HUDEP-2 (cell line): Measurements from ENCODE around the gene FGF11.

Experiments used
- DNase-seq, 76 experiments: peaks; one replicate each; lab custom pipeline; 2025; ENCODE audit not compliant: unreplicated experiment in 76 of 76; lab: John Stamatoyannopoulos, UW

The FGF11 gene

DNA sequence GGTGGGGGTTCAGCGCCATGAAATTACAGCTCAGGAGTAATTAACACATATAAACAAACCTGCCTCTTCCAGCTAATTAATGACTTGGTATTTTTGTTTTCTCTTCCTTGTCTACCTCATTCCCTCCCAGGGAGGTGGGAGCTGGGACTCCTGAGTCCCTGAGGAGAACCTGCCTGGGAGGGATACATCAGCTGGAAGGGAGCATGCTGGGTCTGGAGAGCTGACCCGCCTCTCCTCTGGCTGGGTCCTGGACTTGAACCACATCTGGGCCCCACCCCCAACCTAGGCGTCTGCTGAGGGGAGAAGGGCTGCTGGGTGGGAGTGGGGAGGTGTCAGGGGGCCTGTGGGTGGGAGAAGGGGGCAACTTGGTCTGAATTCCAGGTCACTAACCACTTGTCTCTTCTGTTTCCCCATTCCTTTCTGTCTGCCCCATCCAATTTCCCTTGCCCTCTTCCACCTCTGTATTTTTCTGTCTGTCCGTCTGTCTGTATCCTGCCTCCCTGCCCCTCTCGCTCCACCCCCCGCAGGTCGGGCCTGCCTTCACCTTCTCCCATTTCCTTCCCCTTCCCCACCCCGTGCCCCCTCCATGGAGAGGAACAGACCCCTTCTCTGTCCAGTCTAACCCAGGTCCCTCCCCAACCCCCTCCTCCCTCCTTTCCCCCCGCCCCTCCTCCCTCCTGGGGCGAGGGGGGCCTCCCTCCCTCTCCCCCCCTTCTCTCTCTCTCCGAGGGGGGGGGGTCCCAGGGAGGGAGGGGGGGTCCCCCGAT lies 31.6 kb upstream of the FGF11 start, which contains the start of gene NLGN2:
NLGN2 (plus strand) TSS at position 361 of the 767 bp plus-strand sequence. CDS start 411 bp downstream, outside the sequence.
- no peak for DNase-seq

DNA sequence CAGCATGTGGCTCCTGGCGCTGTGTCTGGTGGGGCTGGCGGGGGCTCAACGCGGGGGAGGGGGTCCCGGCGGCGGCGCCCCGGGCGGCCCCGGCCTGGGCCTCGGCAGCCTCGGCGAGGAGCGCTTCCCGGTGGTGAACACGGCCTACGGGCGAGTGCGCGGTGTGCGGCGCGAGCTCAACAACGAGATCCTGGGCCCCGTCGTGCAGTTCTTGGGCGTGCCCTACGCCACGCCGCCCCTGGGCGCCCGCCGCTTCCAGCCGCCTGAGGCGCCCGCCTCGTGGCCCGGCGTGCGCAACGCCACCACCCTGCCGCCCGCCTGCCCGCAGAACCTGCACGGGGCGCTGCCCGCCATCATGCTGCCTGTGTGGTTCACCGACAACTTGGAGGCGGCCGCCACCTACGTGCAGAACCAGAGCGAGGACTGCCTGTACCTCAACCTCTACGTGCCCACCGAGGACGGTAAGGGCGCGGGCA lies 31.0 kb upstream of the FGF11 start:
- DNase-seq: peak in 4 of 76 experiments; percentile 9 to 17 (median 13)

DNA sequence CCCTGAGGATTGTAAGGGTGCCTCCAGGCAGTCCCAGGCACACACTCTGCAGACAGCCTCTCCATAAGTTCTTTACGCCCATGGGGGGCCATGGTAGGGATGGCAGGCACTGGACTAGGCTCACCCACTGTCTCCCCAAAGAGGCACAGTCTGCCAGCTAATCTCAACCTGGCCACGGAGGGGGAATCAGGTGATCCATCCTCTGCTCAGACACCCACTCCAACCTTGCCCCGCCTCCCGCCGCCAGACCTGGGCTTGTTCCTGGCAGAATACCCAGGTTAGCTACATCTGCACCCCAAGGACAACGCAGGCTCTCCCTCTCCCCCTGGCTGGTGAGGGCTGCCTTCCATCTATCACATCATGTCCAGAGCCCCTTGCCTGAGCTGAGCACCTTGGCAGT lies 30.4 kb upstream of the FGF11 start:
- DNase-seq: no peak

DNA sequence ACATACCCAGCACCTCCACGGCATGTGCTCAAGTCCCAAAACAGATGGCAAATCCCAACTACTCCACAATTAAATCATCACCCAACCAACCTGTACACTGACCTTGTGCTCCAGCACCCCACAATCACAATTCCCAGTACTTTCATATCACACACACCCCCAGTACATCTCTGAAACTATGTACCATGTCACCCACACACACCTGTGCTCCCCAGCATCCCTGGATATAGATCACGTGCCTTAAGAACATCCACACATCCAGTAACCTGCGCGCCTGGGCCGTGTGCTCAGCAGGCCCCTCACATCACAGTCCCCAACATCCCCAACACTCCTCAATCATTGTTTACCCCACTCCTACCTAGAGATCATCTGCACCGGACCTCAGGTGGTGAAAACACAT lies 29.6 kb upstream of the FGF11 start:
- DNase-seq: no peak

DNA sequence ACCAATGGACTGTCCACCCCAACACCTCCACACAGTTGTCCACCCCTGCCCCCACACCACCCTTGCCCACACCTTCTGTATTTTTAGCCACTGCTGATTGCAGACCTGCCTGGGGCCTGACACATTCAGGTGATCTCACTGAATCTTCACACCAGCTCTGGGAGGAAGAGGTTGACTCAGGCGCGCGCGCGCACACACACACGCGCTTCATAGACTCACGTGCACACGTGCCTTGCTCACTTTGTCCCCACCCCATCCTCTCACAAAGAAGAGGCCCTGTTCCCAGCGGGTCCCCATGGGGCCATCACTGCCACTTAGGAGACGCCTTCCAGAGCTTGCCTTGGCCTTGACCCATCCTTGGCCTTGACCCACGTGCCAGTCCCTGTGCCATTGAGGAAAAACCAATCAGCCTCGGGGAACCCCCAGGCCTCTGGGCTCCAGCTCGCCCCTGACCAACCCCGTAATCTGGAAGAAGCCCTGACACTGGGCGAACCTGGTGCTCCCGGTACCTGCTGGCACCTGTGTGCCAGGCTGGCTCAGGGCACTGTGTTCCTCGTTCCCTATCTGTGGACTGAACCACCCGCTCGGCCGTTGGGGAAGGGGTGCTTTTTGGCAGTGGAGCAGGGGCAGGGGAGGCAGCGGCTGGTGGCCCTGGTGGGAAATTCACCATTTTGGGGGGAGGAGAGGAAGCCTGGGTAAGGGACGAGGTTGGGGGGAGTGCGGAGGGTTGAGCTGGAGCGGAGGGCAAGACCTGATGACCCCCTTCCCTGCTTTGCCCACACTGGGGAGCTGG lies 28.5 kb upstream of the FGF11 start:
- DNase-seq: no peak

DNA sequence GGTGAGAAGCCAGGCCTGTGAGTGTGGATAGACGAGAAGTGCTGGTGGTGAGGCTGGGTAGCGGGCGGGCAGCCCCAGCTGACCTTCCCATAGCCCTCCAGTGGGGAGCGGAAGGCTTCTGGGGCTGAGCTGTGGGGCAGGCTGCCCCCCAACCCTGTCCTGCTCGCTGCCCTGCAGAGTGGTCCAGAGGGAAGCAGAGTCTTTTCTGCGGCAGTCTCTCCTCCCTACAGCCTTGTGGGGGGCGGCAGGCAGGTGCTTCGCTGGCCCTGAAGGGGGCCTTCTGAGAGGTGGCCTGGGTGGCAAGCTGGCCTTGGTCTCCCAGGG lies 27.9 kb upstream of the FGF11 start:
- no peak for DNase-seq

DNA sequence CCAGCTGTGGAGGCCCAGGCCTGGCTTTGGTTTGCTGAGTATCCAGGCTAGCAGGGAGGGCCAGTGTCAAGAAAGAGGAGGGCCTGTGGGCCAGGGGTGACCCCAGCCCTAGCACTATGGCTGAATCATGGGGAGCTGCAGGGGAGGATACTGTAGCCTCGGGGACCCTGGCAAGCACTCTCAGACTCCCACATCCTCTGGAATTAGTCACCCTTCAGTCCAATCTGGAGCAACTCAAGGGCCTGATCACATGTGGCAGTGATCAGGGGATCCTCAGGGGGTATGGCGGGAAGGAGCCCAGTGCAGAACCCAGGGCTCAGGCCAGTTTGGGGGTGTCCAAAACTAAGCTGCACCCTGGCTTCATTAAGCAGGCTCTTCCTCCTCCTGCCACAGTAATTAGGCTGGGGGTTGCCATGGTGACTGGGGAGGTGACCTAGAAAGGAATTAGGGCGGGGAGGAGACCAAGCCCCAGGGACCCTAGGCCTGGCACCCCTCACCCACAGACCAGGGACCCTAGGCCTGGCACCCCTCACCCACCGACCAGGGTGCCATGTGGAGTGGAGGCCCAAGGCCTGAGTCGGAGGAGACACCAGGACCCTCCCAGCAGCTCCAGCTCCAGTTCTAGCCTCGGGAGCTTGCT lies 25.8 kb upstream of the FGF11 start:
- DNase-seq: no peak

DNA sequence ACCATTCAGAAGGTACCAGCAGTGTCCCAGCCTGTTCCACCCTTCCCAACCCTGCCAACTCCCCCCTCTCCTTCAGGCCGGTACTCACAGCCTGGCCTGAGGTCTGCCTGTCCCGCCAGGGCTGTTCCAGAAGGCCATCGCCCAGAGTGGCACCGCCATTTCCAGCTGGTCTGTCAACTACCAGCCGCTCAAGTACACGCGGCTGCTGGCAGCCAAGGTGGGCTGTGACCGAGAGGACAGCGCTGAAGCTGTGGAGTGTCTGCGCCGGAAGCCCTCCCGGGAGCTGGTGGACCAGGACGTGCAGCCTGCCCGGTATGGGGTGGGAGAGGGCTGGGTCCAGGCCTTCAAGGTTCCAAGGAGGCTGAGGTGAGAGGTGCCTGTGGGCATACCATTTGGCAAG lies 24.5 kb upstream of the FGF11 start:
- no peak for DNase-seq

DNA sequence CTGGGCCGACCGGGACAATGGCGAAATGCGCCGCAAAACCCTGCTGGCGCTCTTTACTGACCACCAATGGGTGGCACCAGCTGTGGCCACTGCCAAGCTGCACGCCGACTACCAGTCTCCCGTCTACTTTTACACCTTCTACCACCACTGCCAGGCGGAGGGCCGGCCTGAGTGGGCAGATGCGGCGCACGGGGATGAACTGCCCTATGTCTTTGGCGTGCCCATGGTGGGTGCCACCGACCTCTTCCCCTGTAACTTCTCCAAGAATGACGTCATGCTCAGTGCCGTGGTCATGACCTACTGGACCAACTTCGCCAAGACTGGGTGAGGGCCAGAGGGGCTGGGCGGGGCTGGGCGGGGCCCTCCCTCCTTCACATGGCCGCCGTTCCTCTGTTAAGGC lies 23.5 kb upstream of the FGF11 start:
- DNase-seq: no peak

DNA sequence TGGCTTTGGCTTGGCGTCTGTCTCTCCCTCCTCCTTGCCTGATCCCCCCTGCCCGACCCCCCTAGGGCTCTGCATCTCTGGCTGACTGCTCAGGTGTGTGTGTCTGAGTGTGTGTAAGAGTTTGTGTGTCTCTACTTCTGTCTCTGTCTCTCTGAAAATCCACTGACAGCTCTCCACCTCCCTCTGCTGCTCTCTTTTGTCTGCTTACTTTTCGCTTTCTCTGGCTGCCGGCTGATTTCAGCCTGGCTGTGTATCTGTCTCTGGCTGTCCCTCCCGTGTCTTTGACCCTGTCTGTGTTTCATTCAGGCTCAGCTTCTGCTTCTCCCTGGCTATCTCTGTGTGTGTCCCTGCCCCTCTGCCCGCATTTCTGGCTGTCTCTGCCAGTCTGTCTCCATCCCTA lies 23.0 kb upstream of the FGF11 start:
- peak in 2 of 76 experiments; percentile 2 to 5 for DNase-seq

DNA sequence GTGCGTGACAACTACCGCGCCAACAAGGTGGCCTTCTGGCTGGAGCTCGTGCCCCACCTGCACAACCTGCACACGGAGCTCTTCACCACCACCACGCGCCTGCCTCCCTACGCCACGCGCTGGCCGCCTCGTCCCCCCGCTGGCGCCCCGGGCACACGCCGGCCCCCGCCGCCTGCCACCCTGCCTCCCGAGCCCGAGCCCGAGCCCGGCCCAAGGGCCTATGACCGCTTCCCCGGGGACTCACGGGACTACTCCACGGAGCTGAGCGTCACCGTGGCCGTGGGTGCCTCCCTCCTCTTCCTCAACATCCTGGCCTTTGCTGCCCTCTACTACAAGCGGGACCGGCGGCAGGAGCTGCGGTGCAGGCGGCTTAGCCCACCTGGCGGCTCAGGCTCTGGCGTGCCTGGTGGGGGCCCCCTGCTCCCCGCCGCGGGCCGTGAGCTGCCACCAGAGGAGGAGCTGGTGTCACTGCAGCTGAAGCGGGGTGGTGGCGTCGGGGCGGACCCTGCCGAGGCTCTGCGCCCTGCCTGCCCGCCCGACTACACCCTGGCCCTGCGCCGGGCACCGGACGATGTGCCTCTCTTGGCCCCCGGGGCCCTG lies 22.2 kb upstream of the FGF11 start:
- DNase-seq: no peak

DNA sequence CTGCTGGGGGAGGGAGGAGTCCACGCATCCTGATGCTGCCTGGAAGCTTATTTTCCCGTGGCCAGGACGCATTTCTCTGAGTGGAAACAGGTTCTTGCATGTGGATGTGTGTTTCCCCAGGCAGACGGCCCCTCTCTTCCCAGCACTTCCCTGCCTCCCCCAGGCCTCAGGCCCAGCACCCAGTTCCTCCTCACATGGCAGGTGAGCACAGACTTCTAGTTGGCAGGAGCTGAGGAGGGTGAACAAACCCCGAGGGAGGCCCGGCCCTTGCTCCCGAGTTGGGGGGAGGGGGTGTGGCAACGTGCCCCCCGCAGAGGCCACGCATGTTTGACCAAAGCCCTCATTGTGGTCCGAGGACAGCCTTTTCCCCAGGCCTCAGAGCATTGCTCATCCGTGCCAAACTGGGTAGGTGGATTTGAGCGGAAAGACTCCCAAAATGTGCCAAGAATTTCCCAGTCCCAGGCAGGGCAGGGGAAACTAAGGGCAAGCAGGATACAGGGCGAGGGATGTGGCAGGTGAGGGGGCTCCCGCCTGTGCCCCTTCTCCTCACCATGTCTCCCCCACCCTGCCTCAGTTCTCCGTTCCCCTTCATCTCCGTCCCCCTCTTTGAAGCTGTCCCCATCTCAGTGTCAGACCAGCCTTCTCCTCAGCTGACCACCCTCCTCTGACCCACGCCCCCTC lies 20.7 kb upstream of the FGF11 start:
- no peak for DNase-seq

DNA sequence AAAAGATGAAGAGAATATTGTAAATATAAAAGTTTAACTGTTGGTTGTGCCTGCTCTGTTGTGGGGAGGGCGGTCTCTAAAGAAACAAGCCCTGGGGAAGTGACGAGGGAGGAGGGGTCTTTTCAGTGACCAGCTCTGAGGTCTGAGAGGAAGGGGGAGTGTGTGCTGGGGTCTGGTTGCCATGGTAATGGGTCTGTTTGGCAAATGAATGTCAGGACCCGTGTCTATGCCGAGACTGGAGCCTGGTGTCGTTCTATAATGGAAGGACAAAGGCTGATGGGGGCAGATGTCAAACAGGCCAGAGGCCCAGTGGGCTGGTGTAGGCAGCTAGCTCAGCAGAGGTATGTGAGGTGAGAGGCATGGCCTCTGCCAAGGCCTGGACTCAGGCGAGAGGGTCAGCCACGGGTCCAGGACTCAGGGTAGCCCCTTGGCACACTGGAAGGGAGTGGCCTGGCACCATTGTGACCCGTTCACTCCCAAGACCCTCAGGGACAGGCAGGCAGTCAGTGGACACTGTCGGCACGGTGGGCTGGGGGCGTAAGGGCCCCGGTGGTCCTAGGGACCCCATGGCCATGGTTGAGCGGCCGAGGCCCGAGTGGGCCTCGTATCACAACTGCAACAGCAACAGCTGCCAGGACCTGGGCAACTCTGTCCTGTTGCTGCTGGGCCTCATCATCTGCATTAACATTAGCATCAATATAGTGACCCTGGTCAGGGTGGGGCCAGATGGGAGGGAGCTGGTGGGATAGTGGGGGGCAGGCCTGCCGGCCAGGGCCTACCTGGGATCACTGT lies 19.3 kb upstream of the FGF11 start, which contains the start of gene SPEM1:
SPEM1 (plus strand) TSS at position 506 of the 792 bp plus-strand sequence; CDS start at position 567, 61 bp downstream.
- no peak for DNase-seq

DNA sequence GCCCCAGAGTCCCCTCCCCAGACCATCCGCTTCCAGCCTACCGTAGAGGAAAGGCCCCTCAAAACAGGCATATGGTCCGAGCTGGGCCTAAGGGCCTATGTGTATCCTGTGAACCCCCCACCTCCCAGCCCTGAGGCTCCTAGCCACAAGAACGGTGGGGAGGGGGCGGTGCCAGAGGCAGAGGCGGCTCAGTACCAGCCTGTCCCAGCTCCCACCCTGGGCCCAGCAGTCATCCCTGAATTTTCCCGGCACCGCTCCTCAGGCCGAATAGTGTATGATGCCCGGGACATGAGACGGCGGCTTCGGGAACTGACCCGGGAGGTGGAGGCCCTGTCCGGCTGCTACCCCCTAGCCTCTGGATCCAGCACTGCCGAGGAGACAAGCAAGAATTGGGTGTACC lies 18.1 kb upstream of the FGF11 start:
- DNase-seq: no peak

DNA sequence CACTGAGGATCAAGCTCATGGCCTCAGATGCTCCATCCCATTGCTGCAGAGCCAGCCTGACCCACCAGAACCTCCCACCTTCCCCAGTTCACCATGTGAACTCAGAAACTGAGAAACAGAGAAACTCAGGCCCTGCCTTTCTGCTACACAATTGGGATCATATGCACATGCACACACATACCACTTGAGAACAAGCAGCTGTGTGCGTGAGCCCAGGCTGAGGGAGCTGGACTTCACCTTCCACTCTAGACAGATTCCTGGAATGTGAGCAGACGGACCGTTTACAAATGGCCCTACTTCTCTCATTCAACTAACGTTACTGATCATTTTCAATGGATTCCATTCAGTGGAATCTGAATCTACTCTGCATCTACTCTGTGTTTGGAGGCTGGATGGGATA lies 15.6 kb upstream of the FGF11 start:
- DNase-seq: no peak

DNA sequence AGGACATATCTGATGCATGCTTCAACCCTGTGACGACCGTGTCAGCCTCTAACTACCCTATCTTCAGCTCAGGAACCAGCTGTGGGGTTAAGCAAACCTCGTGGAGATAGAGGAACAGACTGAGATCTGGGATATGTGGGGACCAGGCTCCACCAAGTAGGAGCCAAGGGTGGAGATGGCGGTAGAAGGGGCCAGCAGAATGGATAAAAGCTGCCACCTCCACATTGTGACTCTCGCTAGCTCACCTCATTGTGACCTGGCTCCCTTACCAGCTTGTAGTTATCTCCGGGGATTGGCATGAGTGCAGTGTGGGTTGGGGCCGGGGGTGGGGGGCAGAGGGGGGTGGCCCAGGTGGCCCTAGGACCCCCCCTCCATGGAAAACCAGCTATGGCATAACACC lies 14.0 kb upstream of the FGF11 start, which contains the start of gene SPEM2:
SPEM2 (plus strand) TSS at position 301 of the 400 bp plus-strand sequence; CDS start at position 374, 73 bp downstream.
- DNase-seq: no peak

DNA sequence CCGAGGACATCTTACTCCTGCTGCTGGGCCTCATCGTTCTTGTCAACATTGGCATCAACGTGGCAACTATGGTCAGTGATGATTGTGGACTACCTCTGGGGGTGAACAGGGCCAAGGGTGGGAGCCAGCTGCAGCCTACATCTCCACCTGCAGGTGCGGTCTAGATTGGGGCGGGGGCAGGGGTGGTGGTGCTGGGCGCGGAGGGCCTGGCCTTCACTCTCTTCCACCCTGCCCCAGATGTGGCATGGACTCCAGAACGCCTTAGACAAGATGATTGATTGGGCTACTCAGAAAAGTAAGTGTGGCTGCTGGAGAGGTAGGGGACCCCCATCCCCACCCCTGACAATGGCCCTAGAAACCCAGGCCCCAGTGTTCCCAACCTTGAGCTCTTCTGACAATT lies 13.6 kb upstream of the FGF11 start:
- DNase-seq: no peak

DNA sequence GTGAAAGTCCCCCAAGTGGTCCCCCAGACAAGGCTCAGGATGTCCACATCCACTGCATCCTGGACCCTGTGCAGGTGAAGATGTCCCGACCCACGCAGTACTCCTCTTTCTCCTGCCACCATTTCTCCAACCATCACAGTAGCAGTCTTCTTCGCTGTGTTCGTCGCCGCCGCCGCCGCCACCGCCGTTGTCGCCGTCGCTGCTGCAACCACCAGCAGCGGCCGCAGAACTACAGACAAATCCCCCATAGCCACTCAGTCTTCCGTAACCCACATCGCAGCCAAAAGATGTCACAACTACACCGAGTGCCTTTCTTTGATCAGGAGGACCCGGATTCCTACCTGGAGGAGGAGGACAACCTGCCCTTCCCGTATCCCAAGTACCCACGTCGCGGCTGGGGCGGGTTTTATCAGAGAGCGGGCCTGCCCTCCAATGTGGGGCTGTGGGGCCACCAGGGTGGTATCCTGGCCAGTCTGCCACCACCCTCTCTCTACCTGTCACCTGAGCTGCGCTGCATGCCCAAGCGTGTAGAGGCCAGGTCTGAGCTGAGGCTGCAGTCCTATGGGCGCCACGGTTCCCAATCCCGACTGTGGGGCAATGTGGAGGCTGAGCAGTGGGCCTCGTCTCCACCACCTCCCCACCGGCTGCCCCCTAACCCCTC lies 13.0 kb upstream of the FGF11 start:
- DNase-seq: no peak

DNA sequence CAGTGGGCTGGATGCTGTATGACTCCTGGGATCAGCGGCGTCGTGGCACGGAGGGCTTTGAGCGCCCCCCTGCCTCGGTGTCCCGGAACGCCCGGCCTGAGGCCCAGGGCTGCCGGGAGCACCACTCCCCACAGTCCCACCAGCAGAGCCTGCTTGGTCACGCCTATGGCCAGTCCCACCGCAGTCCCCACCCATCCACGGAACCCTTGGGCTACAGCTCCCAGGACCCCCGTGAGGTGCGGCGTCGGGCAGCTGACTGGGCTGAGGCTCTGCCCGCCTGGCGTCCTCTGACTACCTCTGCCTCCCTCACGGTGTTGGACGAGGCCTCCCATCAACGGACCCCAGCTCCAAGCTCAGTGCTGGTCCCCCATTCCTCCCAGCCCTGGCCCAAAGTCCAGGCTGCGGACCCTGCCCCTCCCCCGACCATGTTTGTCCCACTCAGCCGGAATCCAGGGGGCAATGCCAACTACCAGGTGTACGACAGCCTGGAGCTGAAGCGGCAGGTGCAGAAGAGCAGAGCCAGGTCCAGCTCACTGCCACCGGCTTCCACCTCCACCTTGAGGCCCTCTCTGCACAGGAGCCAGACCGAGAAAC lies 12.3 kb upstream of the FGF11 start:
- no peak for DNase-seq
